Measurements from ENCODE around the gene CSNK1D.

CSNK1D gene

GRCh38 chr17:82309656-82310570 lies 36.4 kb upstream of the CSNK1D start:
- no peak for DNase-seq

- DNase-seq, result no peak
These were observed 32.3 kb upstream of the CSNK1D start for GRCh38 chr17:82305727-82306300.

- no peak for DNase-seq
These were observed 31.6 kb upstream of the CSNK1D start for GRCh38 chr17:82304826-82305726.

DNA sequence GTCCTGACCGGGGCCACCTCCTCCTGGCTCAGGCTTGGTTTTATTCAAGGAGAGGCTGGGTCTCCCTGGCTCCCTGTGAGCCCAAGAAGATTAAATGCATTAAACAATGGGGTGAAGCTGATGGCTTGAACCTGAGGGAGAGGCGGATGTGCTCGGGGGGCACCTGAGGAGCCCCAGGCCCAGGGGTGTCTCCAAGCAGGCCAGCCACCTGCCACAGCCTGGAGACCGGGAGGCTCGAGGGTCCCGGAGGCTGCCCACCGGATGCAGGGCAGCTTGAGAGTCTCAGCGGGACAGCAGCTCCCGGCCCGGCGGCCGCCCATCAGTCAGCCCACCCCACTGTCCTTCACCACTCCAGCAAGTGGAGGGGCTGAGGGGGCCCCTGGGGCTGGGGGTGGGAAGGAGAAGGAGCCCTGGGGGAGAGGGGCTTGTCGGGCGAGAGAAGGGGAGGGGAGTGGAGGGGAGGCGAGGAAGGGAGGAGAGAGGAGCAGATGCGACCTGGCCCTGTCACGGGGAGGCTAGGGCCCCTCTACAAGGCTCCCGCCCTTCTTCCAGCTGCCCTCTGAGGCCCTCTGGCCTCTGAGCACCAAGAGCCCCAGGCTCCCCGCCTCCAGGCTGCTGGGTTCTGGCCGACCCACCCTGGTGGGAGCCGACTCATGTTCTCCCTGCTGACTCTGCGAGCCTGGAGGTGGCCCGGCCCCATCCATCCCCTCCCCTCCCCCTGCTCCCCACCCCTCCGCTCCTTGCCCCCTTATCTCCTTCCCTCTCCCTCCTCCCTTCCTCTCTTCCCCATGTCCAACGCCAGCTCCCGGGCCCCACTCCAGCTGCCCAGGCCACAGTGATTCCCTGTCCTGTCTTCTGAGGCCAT lies 30.7 kb upstream of the CSNK1D start:
- DNase-seq, result no peak

DNA sequence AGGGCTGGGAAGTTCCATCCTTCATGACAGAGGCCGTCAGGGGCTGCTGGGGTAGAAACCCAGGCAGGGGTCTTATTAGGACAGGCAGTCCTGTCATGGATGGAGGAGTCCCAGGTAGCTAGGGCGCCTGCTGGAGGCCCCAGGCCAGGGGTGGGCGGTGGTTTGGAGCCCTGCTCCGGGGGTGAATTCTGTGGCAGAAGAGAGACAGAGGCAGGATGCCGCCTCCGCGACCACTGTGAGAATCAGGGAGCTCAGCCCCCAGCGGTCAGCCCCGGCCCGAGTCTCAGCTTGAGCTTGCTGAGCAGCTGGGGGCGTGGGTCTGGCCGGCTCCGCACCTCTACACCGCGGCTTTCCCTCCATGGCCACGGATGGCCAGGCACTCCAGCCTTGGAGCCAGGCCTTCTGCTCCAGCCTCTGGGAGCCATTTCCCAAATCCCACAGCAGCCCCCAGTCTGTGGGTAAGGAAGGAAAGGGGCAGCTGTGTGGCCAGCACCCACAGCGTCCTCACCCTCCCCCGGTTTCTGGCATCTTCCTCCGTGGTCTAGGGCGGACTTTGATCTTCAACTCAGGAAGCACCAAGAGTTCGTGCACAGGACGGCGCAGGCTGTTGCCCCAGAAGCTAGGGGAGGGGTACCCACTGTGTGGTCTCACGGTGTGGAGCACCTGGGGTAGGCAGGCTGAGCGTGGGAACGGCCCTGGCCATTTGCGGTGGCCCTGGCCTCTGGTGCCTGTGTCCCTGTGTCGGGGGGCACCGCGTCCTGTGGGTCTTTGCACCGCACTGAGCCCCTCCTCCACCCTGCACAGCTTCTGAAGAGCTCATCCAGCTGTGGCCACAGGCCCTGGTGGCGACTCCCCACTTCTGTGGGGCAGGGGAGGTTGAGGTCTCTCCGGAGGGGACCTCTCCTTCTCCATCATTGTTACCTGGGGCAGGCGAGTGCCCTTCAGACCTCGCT lies 29.8 kb upstream of the CSNK1D start:
- DNase-seq, result no peak

- DNase-seq, result no peak
These were observed 29.1 kb upstream of the CSNK1D start for GRCh38 chr17:82302568-82302963.

DNA sequence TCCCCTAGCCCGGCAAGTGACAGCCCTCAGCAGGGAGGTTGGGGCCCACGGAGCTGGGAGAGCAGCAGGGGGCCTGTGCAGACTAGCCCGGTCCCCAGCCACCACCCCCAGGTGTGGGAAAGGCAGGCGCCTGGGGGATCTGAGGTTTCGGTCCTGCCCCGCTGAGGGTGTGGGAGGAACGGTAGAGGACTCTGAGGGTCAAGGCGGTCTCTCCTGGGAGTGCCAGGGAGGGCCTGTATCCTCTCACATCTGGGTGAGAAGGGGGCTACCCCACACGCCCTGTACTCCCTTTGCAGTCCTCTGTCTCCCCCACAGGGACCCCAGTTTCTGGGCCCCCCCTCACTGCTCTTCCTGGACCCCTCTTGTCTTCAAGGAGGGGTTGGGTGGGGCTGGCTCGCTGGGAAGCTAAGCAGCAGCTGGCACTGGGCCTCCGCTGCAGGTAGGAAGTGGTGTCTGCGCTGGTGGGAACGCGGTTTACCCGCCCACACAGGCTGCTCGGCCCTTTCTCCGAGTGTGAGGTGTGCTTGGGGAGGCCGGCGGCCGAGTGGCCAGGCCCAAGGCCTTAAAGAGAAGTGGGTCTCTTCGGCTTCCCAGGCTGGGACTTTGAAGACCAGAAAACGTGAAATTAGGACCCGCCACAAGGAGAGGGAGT lies 28.5 kb upstream of the CSNK1D start:
- no peak for DNase-seq

GRCh38 chr17:82301300-82301915 lies 27.9 kb upstream of the CSNK1D start:
- DNase-seq, result no peak

DNA sequence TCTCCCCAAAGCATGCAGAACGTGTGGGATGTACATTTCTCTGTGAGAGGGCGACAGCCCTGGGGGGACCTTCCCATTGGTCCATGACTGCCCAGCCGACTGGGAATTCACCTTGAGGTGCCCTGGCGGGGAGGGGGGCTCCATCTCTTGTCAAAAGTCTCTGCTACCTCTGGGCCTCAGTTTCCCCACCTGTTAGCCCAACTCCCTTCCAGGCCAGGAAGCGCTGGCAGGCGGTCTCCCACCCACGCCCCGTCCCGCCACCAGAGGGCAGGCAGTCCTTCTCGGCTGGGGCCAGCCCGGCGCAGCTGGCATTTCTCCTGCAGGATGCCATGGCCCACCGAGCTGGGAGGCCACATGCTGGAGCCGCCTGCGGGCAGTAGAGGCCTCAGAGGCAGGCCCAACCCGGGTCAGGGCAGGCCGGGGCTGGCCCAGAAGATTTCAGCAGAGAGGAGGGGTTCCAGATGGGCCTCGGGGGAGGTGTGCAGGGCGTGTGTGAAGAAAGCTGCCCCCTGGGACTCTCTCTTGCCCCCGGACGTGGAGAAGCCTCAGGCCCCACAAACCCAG lies 27.3 kb upstream of the CSNK1D start:
- no peak for DNase-seq

DNA sequence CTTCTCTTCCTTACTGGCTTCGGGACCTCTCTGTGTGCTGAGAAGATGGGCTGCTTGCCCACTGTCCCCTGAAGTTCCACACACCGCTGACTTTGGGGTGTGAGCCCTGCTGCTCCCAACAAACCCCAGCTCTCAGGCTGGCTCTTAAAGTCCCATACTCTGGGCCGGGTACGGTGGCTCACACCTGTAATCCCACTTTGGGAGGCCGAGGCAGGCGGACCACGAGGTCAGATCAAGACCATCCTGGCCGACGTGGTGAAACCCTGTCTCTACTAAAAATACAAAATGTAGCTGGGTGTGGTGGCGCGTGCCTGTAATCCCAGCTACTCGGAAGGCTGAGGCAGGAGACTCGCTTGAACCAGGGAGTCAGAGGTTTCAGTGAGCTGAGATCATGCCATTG lies 26.7 kb upstream of the CSNK1D start:
- no peak for DNase-seq

- DNase-seq, result no peak
These were observed 26.0 kb upstream of the CSNK1D start for GRCh38 chr17:82299452-82299851.

DNA sequence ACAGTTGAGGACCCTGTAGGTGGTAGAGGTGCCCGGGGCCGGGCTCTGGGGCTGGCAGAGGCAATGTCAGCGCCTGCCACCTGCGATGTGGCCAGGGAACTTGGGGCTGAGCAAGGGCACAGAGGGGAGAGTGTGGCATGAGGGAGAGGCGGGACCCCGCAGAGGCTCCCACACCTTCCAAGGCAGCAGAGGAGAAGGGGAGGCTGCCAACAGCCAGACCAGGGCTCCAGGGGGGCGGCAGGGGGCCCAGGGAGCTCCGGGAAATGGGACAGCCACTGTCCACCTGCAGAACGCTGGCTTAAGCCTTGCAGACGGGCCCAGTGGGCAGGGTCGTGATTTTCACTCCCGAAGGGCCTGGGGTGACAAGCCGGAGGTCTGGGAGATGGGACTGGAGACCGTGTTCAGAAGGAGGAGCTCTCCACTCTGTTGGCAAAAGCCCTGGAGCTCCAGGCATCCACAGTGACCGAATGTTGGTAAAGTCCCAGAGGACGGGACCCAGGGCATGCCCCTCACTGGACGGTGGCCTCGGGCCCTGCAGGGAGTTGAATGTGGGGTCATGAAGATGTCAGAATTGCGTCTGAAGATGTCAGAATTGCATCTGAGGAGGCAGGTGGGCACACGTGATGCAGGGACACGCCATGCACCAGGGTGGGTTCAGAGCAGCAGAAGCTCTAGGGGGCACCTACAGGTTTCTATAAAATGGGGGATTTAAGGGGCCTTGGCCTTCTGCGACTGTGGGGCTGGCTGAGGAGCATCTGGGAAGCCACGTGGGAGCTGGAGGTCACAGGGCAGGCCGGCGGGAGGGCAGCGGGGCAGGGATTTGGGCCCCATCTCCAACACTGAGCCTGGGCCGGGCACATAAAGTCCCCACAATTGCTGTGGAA lies 25.3 kb upstream of the CSNK1D start:
- DNase-seq, result no peak

GRCh38 chr17:82297714-82298537 lies 24.4 kb upstream of the CSNK1D start:
- peak; percentile 62 for DNase-seq

GRCh38 chr17:82297280-82297713 lies 23.8 kb upstream of the CSNK1D start:
- no peak for DNase-seq

GRCh38 chr17:82296511-82297279 lies 23.2 kb upstream of the CSNK1D start:
- DNase-seq, result no peak

GRCh38 chr17:82295472-82295814 lies 21.9 kb upstream of the CSNK1D start:
- no peak for DNase-seq
